ENCODE data around the gene TCEANC2.

DNA sequence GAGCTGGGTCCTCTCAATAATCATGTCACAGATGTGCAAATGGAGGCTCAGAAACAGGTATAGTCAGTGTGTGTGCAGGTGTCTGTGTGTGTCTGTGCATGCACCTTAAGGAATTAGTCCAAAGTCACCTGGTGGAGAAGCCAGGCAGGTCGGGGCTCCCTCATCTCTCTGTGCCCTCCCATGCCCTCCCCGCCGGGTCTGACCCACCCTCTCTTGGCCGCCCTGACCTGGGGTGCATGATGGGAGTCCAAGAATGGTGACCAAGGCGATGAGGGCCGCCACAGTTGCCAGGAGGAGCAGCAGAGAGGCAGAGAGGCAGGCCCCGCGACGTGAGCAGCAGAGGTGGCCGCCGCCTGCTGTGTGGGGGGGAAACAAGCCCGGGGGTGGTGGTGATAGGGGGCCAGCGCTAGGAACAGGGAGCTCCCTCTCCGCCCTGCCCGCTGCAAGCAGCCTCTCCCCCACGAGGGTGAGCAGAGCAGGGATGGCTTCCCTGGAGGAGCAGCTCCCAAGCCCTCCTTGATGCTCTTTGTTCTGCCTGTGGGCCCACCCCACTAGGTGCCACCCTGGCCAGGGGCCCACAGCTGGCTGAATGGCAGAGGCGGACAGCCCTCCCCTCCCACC is 39.3 kb upstream of the TCEANC2 start:
- TF ChIP-seq, protein P1, sequence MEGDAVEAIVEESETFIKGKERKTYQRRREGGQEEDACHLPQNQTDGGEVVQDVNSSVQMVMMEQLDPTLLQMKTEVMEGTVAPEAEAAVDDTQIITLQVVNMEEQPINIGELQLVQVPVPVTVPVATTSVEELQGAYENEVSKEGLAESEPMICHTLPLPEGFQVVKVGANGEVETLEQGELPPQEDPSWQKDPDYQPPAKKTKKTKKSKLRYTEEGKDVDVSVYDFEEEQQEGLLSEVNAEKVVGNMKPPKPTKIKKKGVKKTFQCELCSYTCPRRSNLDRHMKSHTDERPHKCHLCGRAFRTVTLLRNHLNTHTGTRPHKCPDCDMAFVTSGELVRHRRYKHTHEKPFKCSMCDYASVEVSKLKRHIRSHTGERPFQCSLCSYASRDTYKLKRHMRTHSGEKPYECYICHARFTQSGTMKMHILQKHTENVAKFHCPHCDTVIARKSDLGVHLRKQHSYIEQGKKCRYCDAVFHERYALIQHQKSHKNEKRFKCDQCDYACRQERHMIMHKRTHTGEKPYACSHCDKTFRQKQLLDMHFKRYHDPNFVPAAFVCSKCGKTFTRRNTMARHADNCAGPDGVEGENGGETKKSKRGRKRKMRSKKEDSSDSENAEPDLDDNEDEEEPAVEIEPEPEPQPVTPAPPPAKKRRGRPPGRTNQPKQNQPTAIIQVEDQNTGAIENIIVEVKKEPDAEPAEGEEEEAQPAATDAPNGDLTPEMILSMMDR (conservative IDR thresholded peaks at IDR 0.05; ENCODE audit: low read depth, low read length): no peak
- TF ChIP-seq EZH2 (IDR thresholded peaks at IDR 0.05; ENCODE audit: borderline replicate concordance, low read depth, low read length, poor library complexity, severe bottlenecking): no peak

All from A673 (cell line).